ENCODE data around the gene LIN28B. TPM values are rescaled to one million over a fixed set of nuclear protein-coding genes. Genes with fewer than 3 reads are reported as not detected.

Gene LIN28B
- total RNA-seq, 1 experiment from 2014 or later = 0.25 TPM

DNA sequence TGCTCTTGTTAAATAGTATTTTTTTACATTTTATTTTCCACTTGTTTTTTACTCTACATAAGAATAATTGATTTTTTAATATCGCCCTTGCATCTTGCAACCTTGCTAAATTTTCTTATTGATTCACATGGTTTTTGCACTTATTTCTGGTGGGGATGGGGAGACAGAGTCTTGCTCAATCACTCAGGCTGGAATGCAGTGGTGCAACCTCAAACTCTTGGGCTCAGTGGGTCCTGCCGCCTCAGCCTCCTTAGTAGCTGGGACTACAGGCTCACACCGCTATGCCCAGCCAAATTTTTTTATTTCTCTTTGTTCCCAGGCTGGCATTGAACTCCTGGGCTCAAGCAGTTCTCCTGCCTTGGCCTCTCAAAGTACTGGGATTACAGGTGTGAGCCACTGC, 30.3 kb downstream of the LIN28B start:
- ATAC-seq = no peak
- BruUV-seq (replicated peaks) = no TSS peak
- ChIA-PET POLR2A (no interaction called here), RAD21 (ENCODE audit: low non-redundant PET in 1 of 2, low total read pairs in 2 of 2, uncharacterized antibody in 2 of 2, unreplicated experiment in 2 of 2) (no interaction called here), CTCF (no interaction called here)
- Histone ChIP-seq H3K9me2 (ENCODE audit: insufficient read depth) (no peaks in the 10 kb centered on the region), H3K36me3 (ENCODE audit: control insufficient read depth in 1 of 2, insufficient read depth in 2 of 2, low read length in 2 of 2) (no peaks in the 10 kb centered on the region), H3K27me3 (ENCODE audit: insufficient read depth, low read length) (no peaks in the 10 kb centered on the region), H3K9me3 (ENCODE audit: control insufficient read depth in 1 of 2, insufficient read depth in 1 of 2, low read depth in 1 of 2, low read length in 2 of 2) (no peaks in the 10 kb centered on the region), H3K27ac (ENCODE audit: low read depth, low read length) (no peak overlapping the region), H2AFZ (ENCODE audit: low read depth, low read length, poor library complexity, severe bottlenecking) (no peak overlapping the region), H3K4me3 (replicated peaks in 1 of 2; ENCODE audit: low read depth in 1 of 2, low read length in 2 of 2) (no peak overlapping the region), H3K4me2 (ENCODE audit: low read length) (no peak overlapping the region), H3K4me1 (ENCODE audit: control insufficient read depth in 1 of 2, insufficient read depth in 2 of 2, low read length in 2 of 2) (no peaks in the 10 kb centered on the region), H4K20me1 (ENCODE audit: insufficient read depth) (no peaks in the 10 kb centered on the region), H3K79me2 (ENCODE audit: insufficient read depth, low read length) (no peaks in the 10 kb centered on the region), H3K9ac (ENCODE audit: low read length) (no peak overlapping the region)
- no peak for DNase-seq (ENCODE audit: low read depth, low spot score)
- no peak for TF ChIP-seq CBX3 (IDR thresholded peaks at IDR 0.05; ENCODE audit: low read depth)
- TF ChIP-seq, protein P1, sequence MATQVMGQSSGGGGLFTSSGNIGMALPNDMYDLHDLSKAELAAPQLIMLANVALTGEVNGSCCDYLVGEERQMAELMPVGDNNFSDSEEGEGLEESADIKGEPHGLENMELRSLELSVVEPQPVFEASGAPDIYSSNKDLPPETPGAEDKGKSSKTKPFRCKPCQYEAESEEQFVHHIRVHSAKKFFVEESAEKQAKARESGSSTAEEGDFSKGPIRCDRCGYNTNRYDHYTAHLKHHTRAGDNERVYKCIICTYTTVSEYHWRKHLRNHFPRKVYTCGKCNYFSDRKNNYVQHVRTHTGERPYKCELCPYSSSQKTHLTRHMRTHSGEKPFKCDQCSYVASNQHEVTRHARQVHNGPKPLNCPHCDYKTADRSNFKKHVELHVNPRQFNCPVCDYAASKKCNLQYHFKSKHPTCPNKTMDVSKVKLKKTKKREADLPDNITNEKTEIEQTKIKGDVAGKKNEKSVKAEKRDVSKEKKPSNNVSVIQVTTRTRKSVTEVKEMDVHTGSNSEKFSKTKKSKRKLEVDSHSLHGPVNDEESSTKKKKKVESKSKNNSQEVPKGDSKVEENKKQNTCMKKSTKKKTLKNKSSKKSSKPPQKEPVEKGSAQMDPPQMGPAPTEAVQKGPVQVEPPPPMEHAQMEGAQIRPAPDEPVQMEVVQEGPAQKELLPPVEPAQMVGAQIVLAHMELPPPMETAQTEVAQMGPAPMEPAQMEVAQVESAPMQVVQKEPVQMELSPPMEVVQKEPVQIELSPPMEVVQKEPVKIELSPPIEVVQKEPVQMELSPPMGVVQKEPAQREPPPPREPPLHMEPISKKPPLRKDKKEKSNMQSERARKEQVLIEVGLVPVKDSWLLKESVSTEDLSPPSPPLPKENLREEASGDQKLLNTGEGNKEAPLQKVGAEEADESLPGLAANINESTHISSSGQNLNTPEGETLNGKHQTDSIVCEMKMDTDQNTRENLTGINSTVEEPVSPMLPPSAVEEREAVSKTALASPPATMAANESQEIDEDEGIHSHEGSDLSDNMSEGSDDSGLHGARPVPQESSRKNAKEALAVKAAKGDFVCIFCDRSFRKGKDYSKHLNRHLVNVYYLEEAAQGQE (IDR thresholded peaks at IDR 0.05; ENCODE audit: low read depth) = no peak
- TF ChIP-seq POLR2AphosphoS5 (IDR thresholded peaks at IDR 0.05; ENCODE audit: low read depth, low read length) = no peak
- no peak for TF ChIP-seq JUND (IDR thresholded peaks at IDR 0.05)
- TF ChIP-seq, protein P2, sequence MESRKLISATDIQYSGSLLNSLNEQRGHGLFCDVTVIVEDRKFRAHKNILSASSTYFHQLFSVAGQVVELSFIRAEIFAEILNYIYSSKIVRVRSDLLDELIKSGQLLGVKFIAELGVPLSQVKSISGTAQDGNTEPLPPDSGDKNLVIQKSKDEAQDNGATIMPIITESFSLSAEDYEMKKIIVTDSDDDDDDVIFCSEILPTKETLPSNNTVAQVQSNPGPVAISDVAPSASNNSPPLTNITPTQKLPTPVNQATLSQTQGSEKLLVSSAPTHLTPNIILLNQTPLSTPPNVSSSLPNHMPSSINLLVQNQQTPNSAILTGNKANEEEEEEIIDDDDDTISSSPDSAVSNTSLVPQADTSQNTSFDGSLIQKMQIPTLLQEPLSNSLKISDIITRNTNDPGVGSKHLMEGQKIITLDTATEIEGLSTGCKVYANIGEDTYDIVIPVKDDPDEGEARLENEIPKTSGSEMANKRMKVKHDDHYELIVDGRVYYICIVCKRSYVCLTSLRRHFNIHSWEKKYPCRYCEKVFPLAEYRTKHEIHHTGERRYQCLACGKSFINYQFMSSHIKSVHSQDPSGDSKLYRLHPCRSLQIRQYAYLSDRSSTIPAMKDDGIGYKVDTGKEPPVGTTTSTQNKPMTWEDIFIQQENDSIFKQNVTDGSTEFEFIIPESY (IDR thresholded peaks at IDR 0.05; ENCODE audit: extremely low read depth, insufficient replicate concordance, low read length) = no peak
- TF ChIP-seq SRF (IDR thresholded peaks at IDR 0.05; ENCODE audit: low read depth) = no peak
- TF ChIP-seq CTCF (IDR thresholded peaks at IDR 0.05 in 2 of 3, conservative IDR thresholded peaks at IDR 0.05 in 1 of 3; ENCODE audit: borderline replicate concordance in 1 of 3, insufficient read depth in 1 of 3, low read depth in 2 of 3, low read length in 2 of 3) = no peak
- no peak for TF ChIP-seq SP1 (IDR thresholded peaks at IDR 0.05; ENCODE audit: low read depth)
- TF ChIP-seq POLR2A (IDR thresholded peaks at IDR 0.05; ENCODE audit: borderline replicate concordance, extremely low read depth, insufficient read depth, insufficient read length) = no peak
- TF ChIP-seq, protein P3, sequence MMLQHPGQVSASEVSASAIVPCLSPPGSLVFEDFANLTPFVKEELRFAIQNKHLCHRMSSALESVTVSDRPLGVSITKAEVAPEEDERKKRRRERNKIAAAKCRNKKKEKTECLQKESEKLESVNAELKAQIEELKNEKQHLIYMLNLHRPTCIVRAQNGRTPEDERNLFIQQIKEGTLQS (IDR thresholded peaks at IDR 0.05) = no peak
- no peak for TF ChIP-seq EGR1 (IDR thresholded peaks at IDR 0.05; ENCODE audit: low read depth)
- TF ChIP-seq TCF7L2 (IDR thresholded peaks at IDR 0.05; ENCODE audit: borderline replicate concordance, extremely low read depth, insufficient read depth, insufficient read length) = no peak
- TF ChIP-seq SIN3A (IDR thresholded peaks at IDR 0.05; ENCODE audit: low read depth) = no peak
- TF ChIP-seq ZNF274 (IDR thresholded peaks at IDR 0.05; ENCODE audit: low read depth, low read length) = no peak
- no peak for TF ChIP-seq EZH2 (IDR thresholded peaks at IDR 0.05)
- intact Hi-C loops (cut with micrococcal nuclease) = no loop called here

Measured in HCT116 (cell line).